ENCODE measurements around the gene RADX. TPM values are rescaled to one million over a fixed set of nuclear protein-coding genes. Genes with fewer than 3 reads are reported as not detected.

Gene RADX
- total and polyA plus RNA-seq, 2 experiments from 2014 or later: 1.9 to 6.7 TPM

GRCh38 chrX:106615041-106615440 lies 3.3 kb downstream of the RADX start:
- no peak overlapping the region for H3K27ac ChIP-seq (ENCODE audit: low read depth)
- H4K20me1 ChIP-seq (replicated peaks; ENCODE audit: insufficient read depth): no peaks in the 10 kb centered on the region
- Mint-ChIP-seq H3K27ac (peak overlapping the region; percentile 77), H3K27me3 (ENCODE audit: insufficient read depth, low read depth, poor library complexity) (peaks cover 5% of the 10 kb centered on the region), H3K4me3 (peak overlapping the region; percentile 37; the same call in 1 of the 3 replicates), H3K36me3 (ENCODE audit: low read depth) (no peaks in the 10 kb centered on the region), H3K9me3 (no peaks in the 10 kb centered on the region), H3K4me1 (peaks cover 24% of the 10 kb centered on the region)
- no peak overlapping the region for H3K4me3 ChIP-seq
- H3F3A ChIP-seq (replicated peaks; ENCODE audit: low read depth): no peaks in the 10 kb centered on the region
- peak overlapping the region; percentile 35; the same call in 1 of the 2 replicates for H2AFZ ChIP-seq
- H3K79me2 ChIP-seq (replicated peaks; ENCODE audit: insufficient read depth): 0 out of 2 replicates have a peak, but pooled peaks cover 3% of the 10 kb centered on the region
- H3K27me3 ChIP-seq (ENCODE audit: insufficient read depth): peaks cover 14% of the 10 kb centered on the region
- no peaks in the 10 kb centered on the region for H3K9me2 ChIP-seq (ENCODE audit: insufficient read depth)
- H3K4me1 ChIP-seq (ENCODE audit: insufficient read depth): 0 out of 2 replicates have a peak, but pooled peaks cover 5% of the 10 kb centered on the region
- H3K36me3 ChIP-seq (ENCODE audit: insufficient read depth): no peaks in the 10 kb centered on the region
- no peak for TF ChIP-seq STAT1 (IDR thresholded peaks at IDR 0.05; ENCODE audit: unreplicated experiment)
- no peak for TF ChIP-seq CREB1 (CRISPR knock-in tag; IDR thresholded peaks at IDR 0.05; ENCODE audit: low read depth)
- no peak for TF ChIP-seq JUNB (IDR thresholded peaks at IDR 0.05; ENCODE audit: unreplicated experiment)
- no peak for TF ChIP-seq ZNF114 (CRISPR knock-in tag; IDR thresholded peaks at IDR 0.05)
- no peak for TF ChIP-seq ZNF331 (CRISPR knock-in tag; IDR thresholded peaks at IDR 0.05; ENCODE audit: low read depth)
- TF ChIP-seq ZNF462 (CRISPR knock-in tag; IDR thresholded peaks at IDR 0.05): no peak
- TF ChIP-seq REST (IDR thresholded peaks at IDR 0.05; ENCODE audit: unreplicated experiment): no peak
- no peak for TF ChIP-seq EZH2 (IDR thresholded peaks at IDR 0.05; ENCODE audit: low read depth, unreplicated experiment)
- no peak for TF ChIP-seq ETS1 (IDR thresholded peaks at IDR 0.05)
- TF ChIP-seq POLR2AphosphoS5 (IDR thresholded peaks at IDR 0.05; ENCODE audit: low read depth): no peak
- no peak for TF ChIP-seq CTCF (conservative IDR thresholded peaks at IDR 0.05; ENCODE audit: low read depth in 2 of 2)
- no peak for TF ChIP-seq NANOG (IDR thresholded peaks at IDR 0.05; ENCODE audit: borderline replicate concordance)
- no peak for TF ChIP-seq EZH2phosphoT487 (IDR thresholded peaks at IDR 0.05; ENCODE audit: unreplicated experiment)
- ATAC-seq: no peak
- peak overlapping the region; percentile 21; the same call in 1 of the 2 replicates for H3K4me2 ChIP-seq
- peak; percentile 2 for DNase-seq (ENCODE audit: low spot score)

Data from GM23338 (cell line).